ENCODE measurements around the gene GPAT2. TPM values are rescaled to one million over a fixed set of nuclear protein-coding genes. Genes with fewer than 3 reads are reported as not detected.
"Not testable (repeated sequence)": the region's sequence is repeated elsewhere in the genome, so short reads cannot be mapped to it uniquely, and the experiment has no call there.

GPAT2 gene
- total and polyA plus RNA-seq, 2 of the 13 experiments (the other 11 are each of a cell fraction or from before 2014, with no cell fraction given): not detected

DNA sequence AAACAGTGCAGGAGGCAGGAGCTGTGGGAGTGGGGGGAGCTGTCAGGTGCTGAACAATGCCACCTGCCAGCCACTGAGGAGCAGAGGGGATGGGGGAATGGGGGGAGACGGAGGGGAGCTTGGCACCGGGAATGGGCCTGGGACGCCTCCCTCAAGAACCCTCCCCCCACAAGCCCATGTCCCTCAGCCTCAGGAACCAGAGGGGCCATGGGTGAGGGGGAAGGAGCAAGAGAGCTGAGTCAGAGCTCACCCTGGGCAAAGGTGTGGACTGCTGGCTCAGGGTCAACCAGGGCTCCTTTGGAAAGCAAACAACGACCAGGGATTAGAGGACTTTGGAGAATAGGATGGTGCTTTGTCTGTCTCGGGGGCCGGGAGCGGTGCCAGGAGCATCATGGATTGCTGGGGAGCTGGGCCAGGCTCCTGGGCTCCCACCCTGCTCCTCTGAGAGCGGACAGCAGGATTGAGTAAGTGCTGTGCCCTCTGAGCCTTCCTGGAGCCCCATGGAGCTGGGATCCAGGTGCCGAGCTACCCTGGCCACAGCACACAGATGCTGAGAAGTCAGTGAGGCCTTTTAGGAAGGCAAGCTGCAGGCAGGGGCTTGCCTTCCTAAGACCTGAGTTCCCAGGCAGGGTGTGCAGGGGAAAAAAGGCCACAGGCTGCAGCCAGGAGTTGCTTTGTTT is 33.3 kb upstream of the GPAT2 start (continued):
- TF ChIP-seq, protein P1, sequence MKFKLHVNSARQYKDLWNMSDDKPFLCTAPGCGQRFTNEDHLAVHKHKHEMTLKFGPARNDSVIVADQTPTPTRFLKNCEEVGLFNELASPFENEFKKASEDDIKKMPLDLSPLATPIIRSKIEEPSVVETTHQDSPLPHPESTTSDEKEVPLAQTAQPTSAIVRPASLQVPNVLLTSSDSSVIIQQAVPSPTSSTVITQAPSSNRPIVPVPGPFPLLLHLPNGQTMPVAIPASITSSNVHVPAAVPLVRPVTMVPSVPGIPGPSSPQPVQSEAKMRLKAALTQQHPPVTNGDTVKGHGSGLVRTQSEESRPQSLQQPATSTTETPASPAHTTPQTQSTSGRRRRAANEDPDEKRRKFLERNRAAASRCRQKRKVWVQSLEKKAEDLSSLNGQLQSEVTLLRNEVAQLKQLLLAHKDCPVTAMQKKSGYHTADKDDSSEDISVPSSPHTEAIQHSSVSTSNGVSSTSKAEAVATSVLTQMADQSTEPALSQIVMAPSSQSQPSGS (CRISPR knock-in tag; IDR thresholded peaks at IDR 0.05): peak; percentile 62; the same call in 1 of the 2 replicates
- TF ChIP-seq, protein P2, sequence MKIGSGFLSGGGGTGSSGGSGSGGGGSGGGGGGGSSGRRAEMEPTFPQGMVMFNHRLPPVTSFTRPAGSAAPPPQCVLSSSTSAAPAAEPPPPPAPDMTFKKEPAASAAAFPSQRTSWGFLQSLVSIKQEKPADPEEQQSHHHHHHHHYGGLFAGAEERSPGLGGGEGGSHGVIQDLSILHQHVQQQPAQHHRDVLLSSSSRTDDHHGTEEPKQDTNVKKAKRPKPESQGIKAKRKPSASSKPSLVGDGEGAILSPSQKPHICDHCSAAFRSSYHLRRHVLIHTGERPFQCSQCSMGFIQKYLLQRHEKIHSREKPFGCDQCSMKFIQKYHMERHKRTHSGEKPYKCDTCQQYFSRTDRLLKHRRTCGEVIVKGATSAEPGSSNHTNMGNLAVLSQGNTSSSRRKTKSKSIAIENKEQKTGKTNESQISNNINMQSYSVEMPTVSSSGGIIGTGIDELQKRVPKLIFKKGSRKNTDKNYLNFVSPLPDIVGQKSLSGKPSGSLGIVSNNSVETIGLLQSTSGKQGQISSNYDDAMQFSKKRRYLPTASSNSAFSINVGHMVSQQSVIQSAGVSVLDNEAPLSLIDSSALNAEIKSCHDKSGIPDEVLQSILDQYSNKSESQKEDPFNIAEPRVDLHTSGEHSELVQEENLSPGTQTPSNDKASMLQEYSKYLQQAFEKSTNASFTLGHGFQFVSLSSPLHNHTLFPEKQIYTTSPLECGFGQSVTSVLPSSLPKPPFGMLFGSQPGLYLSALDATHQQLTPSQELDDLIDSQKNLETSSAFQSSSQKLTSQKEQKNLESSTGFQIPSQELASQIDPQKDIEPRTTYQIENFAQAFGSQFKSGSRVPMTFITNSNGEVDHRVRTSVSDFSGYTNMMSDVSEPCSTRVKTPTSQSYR (CRISPR knock-in tag; IDR thresholded peaks at IDR 0.05; ENCODE audit: borderline replicate concordance): peak; percentile 88
- TF ChIP-seq NCOR1 (IDR thresholded peaks at IDR 0.05; ENCODE audit: borderline replicate concordance, low read length) (peak; percentile 79; the same call in 1 of the 2 replicates), ZNF121 (CRISPR knock-in tag; IDR thresholded peaks at IDR 0.05) (peak; percentile 78), IRF2 (CRISPR knock-in tag; IDR thresholded peaks at IDR 0.05) (peak; percentile 47; the same call in 1 of the 2 replicates), ZBTB7A (CRISPR knock-in tag; IDR thresholded peaks at IDR 0.05) (peak; percentile 85; the same call in 1 of the 2 replicates), ZNF263 (CRISPR knock-in tag; IDR thresholded peaks at IDR 0.05) (peak; percentile 66), FOSL1 (CRISPR knock-in tag; IDR thresholded peaks at IDR 0.05; ENCODE audit: borderline replicate concordance) (0 out of 2 replicates have a peak, but pooled peaks have one; percentile 63), ZNF124 (CRISPR knock-in tag; IDR thresholded peaks at IDR 0.05) (0 out of 2 replicates have a peak, but pooled peaks have one; percentile 22), ZNF614 (CRISPR knock-in tag; IDR thresholded peaks at IDR 0.05; ENCODE audit: borderline replicate concordance) (peak; percentile 83; the same call in 1 of the 2 replicates), JUND (CRISPR knock-in tag; IDR thresholded peaks at IDR 0.05) (peak; percentile 85; the same call in 1 of the 2 replicates), HNF4G (IDR thresholded peaks at IDR 0.05; ENCODE audit: borderline replicate concordance, low read depth, low read length) (peak; percentile 82), HNF4G (CRISPR knock-in tag; IDR thresholded peaks at IDR 0.05; ENCODE audit: borderline replicate concordance, low read depth) (0 out of 2 replicates have a peak, but pooled peaks have one; percentile 47), MAZ (IDR thresholded peaks at IDR 0.05; ENCODE audit: borderline replicate concordance, low read depth, low read length) (0 out of 2 replicates have a peak, but pooled peaks have one; percentile 66), MAFG (CRISPR knock-in tag; IDR thresholded peaks at IDR 0.05) (peak; percentile 92), FOSL2 (CRISPR knock-in tag; IDR thresholded peaks at IDR 0.05) (peak; percentile 94)
- TF ChIP-seq, protein P3, sequence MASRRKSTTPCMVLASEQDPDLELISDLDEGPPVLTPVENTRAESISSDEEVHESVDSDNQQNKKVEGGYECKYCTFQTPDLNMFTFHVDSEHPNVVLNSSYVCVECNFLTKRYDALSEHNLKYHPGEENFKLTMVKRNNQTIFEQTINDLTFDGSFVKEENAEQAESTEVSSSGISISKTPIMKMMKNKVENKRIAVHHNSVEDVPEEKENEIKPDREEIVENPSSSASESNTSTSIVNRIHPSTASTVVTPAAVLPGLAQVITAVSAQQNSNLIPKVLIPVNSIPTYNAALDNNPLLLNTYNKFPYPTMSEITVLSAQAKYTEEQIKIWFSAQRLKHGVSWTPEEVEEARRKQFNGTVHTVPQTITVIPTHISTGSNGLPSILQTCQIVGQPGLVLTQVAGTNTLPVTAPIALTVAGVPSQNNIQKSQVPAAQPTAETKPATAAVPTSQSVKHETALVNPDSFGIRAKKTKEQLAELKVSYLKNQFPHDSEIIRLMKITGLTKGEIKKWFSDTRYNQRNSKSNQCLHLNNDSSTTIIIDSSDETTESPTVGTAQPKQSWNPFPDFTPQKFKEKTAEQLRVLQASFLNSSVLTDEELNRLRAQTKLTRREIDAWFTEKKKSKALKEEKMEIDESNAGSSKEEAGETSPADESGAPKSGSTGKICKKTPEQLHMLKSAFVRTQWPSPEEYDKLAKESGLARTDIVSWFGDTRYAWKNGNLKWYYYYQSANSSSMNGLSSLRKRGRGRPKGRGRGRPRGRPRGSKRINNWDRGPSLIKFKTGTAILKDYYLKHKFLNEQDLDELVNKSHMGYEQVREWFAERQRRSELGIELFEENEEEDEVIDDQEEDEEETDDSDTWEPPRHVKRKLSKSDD (CRISPR knock-in tag; IDR thresholded peaks at IDR 0.05; ENCODE audit: low read depth): 0 out of 2 replicates have a peak, but pooled peaks have one; percentile 58
- TF ChIP-seq, protein P4, sequence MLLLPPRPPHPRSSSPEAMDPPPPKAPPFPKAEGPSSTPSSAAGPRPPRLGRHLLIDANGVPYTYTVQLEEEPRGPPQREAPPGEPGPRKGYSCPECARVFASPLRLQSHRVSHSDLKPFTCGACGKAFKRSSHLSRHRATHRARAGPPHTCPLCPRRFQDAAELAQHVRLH (CRISPR knock-in tag; IDR thresholded peaks at IDR 0.05; ENCODE audit: borderline replicate concordance, low read depth): peak; percentile 29; the same call in 1 of the 2 replicates
- not testable (repeated sequence) for TF ChIP-seq MAZ (CRISPR knock-in tag; IDR thresholded peaks at IDR 0.05; ENCODE audit: low read depth)
- TF ChIP-seq, protein P5, sequence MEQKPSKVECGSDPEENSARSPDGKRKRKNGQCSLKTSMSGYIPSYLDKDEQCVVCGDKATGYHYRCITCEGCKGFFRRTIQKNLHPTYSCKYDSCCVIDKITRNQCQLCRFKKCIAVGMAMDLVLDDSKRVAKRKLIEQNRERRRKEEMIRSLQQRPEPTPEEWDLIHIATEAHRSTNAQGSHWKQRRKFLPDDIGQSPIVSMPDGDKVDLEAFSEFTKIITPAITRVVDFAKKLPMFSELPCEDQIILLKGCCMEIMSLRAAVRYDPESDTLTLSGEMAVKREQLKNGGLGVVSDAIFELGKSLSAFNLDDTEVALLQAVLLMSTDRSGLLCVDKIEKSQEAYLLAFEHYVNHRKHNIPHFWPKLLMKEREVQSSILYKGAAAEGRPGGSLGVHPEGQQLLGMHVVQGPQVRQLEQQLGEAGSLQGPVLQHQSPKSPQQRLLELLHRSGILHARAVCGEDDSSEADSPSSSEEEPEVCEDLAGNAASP (CRISPR knock-in tag; IDR thresholded peaks at IDR 0.05; ENCODE audit: borderline replicate concordance): peak; percentile 92; the same call in 1 of the 2 replicates

All from HepG2 (cell line).